ENCODE results near the gene OSTC.

The OSTC gene

GRCh38 chr4:108690738-108691137 lies 40.3 kb downstream of the OSTC start:
- H3K79me2 ChIP-seq (ENCODE audit: low read length): no peaks in the 10 kb centered on the region
- no peaks in the 10 kb centered on the region for H4K20me1 ChIP-seq (ENCODE audit: insufficient read depth, low read length)
- no peaks in the 10 kb centered on the region for H3K36me3 ChIP-seq (replicated peaks; ENCODE audit: low read depth, low read length)
- no peak overlapping the region for H3K4me2 ChIP-seq (ENCODE audit: low read length)
- no peak overlapping the region for H3K27ac ChIP-seq (ENCODE audit: low read length)
- no peak overlapping the region for H3K4me3 ChIP-seq (ENCODE audit: low read length)
- no peaks in the 10 kb centered on the region for H3K27me3 ChIP-seq (ENCODE audit: low read depth, low read length)
- H3K4me1 ChIP-seq (ENCODE audit: low read length): no peaks in the 10 kb centered on the region
- no peak overlapping the region for H3K9ac ChIP-seq (ENCODE audit: low read length)
- TF ChIP-seq CTCF (IDR thresholded peaks at IDR 0.05; ENCODE audit: low read depth, low read length) (no peak), EZH2phosphoT487 (IDR thresholded peaks at IDR 0.05; ENCODE audit: low read depth) (no peak)
- no peaks in the 10 kb centered on the region for H3K9me3 ChIP-seq (ENCODE audit: insufficient read depth, low read length)
- H2AFZ ChIP-seq (ENCODE audit: low read depth, low read length): no peak overlapping the region

- Histone ChIP-seq H3K9ac (ENCODE audit: low read length) (no peak overlapping the region), H3K9me3 (ENCODE audit: insufficient read depth, low read length) (no peaks in the 10 kb centered on the region), H3K27ac (ENCODE audit: low read length) (no peak overlapping the region), H2AFZ (ENCODE audit: low read depth, low read length) (no peak overlapping the region), H4K20me1 (ENCODE audit: insufficient read depth, low read length) (no peaks in the 10 kb centered on the region), H3K27me3 (ENCODE audit: low read depth, low read length) (no peaks in the 10 kb centered on the region), H3K4me1 (ENCODE audit: low read length) (no peaks in the 10 kb centered on the region), H3K4me3 (ENCODE audit: low read length) (no peak overlapping the region), H3K36me3 (replicated peaks; ENCODE audit: low read depth, low read length) (no peaks in the 10 kb centered on the region), H3K4me2 (ENCODE audit: low read length) (no peak overlapping the region), H3K79me2 (ENCODE audit: low read length) (no peaks in the 10 kb centered on the region)
- TF ChIP-seq EZH2phosphoT487 (IDR thresholded peaks at IDR 0.05; ENCODE audit: low read depth): no peak
- no peak for TF ChIP-seq CTCF (IDR thresholded peaks at IDR 0.05; ENCODE audit: low read depth, low read length)
Measured at GRCh38 chr4:108693211-108693610, 42.8 kb downstream of the OSTC start.

GRCh38 chr4:108693819-108694218 lies 43.4 kb downstream of the OSTC start:
- H3K27ac ChIP-seq (ENCODE audit: low read length): no peak overlapping the region
- no peaks in the 10 kb centered on the region for H3K9me3 ChIP-seq (ENCODE audit: insufficient read depth, low read length)
- H3K4me1 ChIP-seq (ENCODE audit: low read length): no peaks in the 10 kb centered on the region
- no peaks in the 10 kb centered on the region for H3K36me3 ChIP-seq (replicated peaks; ENCODE audit: low read depth, low read length)
- no peak for TF ChIP-seq CTCF (IDR thresholded peaks at IDR 0.05; ENCODE audit: low read depth, low read length)
- no peak for TF ChIP-seq EZH2phosphoT487 (IDR thresholded peaks at IDR 0.05; ENCODE audit: low read depth)
- no peaks in the 10 kb centered on the region for H3K79me2 ChIP-seq (ENCODE audit: low read length)
- no peak overlapping the region for H3K4me2 ChIP-seq (ENCODE audit: low read length)
- no peak overlapping the region for H3K9ac ChIP-seq (ENCODE audit: low read length)
- H4K20me1 ChIP-seq (ENCODE audit: insufficient read depth, low read length): no peaks in the 10 kb centered on the region
- no peaks in the 10 kb centered on the region for H3K27me3 ChIP-seq (ENCODE audit: low read depth, low read length)
- no peak overlapping the region for H2AFZ ChIP-seq (ENCODE audit: low read depth, low read length)
- no peak overlapping the region for H3K4me3 ChIP-seq (ENCODE audit: low read length)

- Histone ChIP-seq H3K4me2 (ENCODE audit: low read length) (no peak overlapping the region), H4K20me1 (ENCODE audit: insufficient read depth, low read length) (no peaks in the 10 kb centered on the region), H3K79me2 (ENCODE audit: low read length) (no peaks in the 10 kb centered on the region), H3K9me3 (ENCODE audit: insufficient read depth, low read length) (no peaks in the 10 kb centered on the region), H3K4me3 (ENCODE audit: low read length) (no peak overlapping the region), H2AFZ (ENCODE audit: low read depth, low read length) (no peak overlapping the region), H3K4me1 (ENCODE audit: low read length) (no peaks in the 10 kb centered on the region), H3K27ac (ENCODE audit: low read length) (no peak overlapping the region), H3K36me3 (replicated peaks; ENCODE audit: low read depth, low read length) (no peaks in the 10 kb centered on the region), H3K9ac (ENCODE audit: low read length) (no peak overlapping the region), H3K27me3 (ENCODE audit: low read depth, low read length) (no peaks in the 10 kb centered on the region)
- TF ChIP-seq EZH2phosphoT487 (IDR thresholded peaks at IDR 0.05; ENCODE audit: low read depth) (no peak), CTCF (IDR thresholded peaks at IDR 0.05; ENCODE audit: low read depth, low read length) (no peak)
Measured at GRCh38 chr4:108694423-108694822, 44.0 kb downstream of the OSTC start.
